A673 (cell line): ENCODE data around the gene SHMT1.

Experiments
- EZH2 ChIP-seq: fragments of 200-600 bp; sonication (generic); IDR thresholded peaks from 2 replicates; pipeline ENCODE4 v1.6.1; 2017; ENCODE audit warnings: borderline replicate concordance, low read depth, mild to moderate bottlenecking, mixed read lengths, antibody characterized with exemption, low read length; ENCODE audit not compliant: poor library complexity, severe bottlenecking
- TF ChIP-seq, protein P1 (sequence below): fragments of 300-800, 200-600 bp; sonication (generic); conservative IDR thresholded peaks from 2 replicates; pipeline ENCODE4 v1.5.1; 2017; ENCODE audit warnings: low read depth, mild to moderate bottlenecking, antibody characterized with exemption, low read length, moderate library complexity, mixed read lengths

- TF ChIP-seq, protein P1, sequence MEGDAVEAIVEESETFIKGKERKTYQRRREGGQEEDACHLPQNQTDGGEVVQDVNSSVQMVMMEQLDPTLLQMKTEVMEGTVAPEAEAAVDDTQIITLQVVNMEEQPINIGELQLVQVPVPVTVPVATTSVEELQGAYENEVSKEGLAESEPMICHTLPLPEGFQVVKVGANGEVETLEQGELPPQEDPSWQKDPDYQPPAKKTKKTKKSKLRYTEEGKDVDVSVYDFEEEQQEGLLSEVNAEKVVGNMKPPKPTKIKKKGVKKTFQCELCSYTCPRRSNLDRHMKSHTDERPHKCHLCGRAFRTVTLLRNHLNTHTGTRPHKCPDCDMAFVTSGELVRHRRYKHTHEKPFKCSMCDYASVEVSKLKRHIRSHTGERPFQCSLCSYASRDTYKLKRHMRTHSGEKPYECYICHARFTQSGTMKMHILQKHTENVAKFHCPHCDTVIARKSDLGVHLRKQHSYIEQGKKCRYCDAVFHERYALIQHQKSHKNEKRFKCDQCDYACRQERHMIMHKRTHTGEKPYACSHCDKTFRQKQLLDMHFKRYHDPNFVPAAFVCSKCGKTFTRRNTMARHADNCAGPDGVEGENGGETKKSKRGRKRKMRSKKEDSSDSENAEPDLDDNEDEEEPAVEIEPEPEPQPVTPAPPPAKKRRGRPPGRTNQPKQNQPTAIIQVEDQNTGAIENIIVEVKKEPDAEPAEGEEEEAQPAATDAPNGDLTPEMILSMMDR, result no peak
- TF ChIP-seq EZH2, result no peak
Measured at GRCh38 chr17:18368946-18369345, 5.6 kb upstream of the SHMT1 start.
